ENCODE data around the gene EFTUD2.

EFTUD2 gene

DNA sequence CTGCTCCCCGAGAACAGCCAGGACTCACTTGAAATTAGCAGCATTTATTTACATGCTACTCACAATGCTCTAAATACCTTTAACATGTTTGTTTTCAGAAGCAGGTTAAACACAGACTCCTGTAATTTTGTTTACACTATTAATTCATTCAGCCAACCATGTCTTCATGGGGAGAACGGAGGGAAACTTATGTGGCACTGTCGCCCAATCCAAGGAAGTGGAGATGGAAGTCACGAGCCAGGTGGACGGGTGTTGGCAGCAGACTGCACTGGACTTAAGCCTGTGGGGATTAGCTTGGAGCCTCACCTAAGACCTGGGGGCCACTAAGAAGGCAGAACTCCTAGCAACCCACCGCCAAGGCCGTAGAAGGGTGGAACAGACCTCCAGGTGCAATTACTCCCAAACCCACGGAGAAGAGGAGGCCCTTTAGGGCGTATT is 24.9 kb upstream of the EFTUD2 start:
- TF ChIP-seq, protein P1, sequence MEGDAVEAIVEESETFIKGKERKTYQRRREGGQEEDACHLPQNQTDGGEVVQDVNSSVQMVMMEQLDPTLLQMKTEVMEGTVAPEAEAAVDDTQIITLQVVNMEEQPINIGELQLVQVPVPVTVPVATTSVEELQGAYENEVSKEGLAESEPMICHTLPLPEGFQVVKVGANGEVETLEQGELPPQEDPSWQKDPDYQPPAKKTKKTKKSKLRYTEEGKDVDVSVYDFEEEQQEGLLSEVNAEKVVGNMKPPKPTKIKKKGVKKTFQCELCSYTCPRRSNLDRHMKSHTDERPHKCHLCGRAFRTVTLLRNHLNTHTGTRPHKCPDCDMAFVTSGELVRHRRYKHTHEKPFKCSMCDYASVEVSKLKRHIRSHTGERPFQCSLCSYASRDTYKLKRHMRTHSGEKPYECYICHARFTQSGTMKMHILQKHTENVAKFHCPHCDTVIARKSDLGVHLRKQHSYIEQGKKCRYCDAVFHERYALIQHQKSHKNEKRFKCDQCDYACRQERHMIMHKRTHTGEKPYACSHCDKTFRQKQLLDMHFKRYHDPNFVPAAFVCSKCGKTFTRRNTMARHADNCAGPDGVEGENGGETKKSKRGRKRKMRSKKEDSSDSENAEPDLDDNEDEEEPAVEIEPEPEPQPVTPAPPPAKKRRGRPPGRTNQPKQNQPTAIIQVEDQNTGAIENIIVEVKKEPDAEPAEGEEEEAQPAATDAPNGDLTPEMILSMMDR (IDR thresholded peaks at IDR 0.05; ENCODE audit: low read depth, low read length) = no peak
- no peak for TF ChIP-seq EZH2phosphoT487 (IDR thresholded peaks at IDR 0.05; ENCODE audit: low read depth)
- Histone ChIP-seq H3K4me1 (ENCODE audit: low read length) (peaks cover 17% of the 10 kb centered on the region), H3K9me3 (ENCODE audit: insufficient read depth, low read length) (no peaks in the 10 kb centered on the region), H3K27me3 (ENCODE audit: low read depth, low read length) (no peaks in the 10 kb centered on the region), H3K4me3 (ENCODE audit: low read length) (no peak overlapping the region), H3K27ac (ENCODE audit: low read length) (no peak overlapping the region), H3K36me3 (replicated peaks; ENCODE audit: low read depth, low read length) (peaks cover 34% of the 10 kb centered on the region), H4K20me1 (ENCODE audit: insufficient read depth, low read length) (no peaks in the 10 kb centered on the region), H3K79me2 (ENCODE audit: low read length) (no peaks in the 10 kb centered on the region), H2AFZ (ENCODE audit: low read depth, low read length) (no peak overlapping the region), H3K9ac (ENCODE audit: low read length) (no peak overlapping the region), H3K4me2 (ENCODE audit: low read length) (no peak overlapping the region)

DNA sequence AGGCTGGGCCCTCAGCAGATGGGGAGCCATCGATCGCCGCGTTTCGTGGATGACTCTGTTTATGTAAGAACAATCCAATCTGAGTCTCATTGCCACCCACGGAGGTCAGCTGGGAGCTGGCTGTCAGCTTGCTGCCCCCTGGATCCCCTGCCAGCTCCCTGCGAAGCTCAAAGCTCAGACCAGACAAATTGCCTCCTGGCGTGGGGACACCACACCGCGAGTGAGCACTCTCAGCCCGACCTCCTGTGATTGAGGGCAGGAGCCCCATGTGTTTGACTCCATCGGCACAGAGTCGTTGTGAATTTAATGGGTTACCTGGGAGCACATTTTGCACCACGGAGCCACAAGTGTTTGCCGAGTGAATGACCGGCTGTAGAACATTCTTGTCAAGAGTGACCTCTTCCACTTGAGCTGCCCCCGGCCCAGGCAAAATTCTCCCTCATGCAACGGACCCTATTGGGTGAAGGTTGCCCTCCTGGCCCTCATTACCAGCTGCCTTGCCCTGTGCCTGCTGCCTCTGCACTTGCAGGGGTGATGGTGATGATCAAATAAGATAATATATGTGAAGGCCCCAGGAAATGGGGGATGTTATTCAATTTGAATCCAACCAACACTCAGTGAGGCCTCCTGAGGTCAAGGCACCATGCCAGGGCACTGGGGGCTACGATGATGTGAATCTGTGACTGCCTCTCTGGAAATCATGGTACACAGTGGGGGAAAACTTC is 23.7 kb upstream of the EFTUD2 start:
- Histone ChIP-seq H3K4me3 (ENCODE audit: low read length) (no peak overlapping the region), H3K4me2 (ENCODE audit: low read length) (no peak overlapping the region), H4K20me1 (ENCODE audit: insufficient read depth, low read length) (no peaks in the 10 kb centered on the region), H3K27me3 (ENCODE audit: low read depth, low read length) (no peaks in the 10 kb centered on the region), H3K9me3 (ENCODE audit: insufficient read depth, low read length) (no peaks in the 10 kb centered on the region), H3K79me2 (ENCODE audit: low read length) (no peaks in the 10 kb centered on the region), H3K9ac (ENCODE audit: low read length) (no peak overlapping the region), H3K36me3 (replicated peaks; ENCODE audit: low read depth, low read length) (peaks cover 22% of the 10 kb centered on the region), H3K27ac (ENCODE audit: low read length) (no peak overlapping the region), H3K4me1 (ENCODE audit: low read length) (peaks cover 17% of the 10 kb centered on the region), H2AFZ (ENCODE audit: low read depth, low read length) (no peak overlapping the region)
- no peak for TF ChIP-seq EZH2phosphoT487 (IDR thresholded peaks at IDR 0.05; ENCODE audit: low read depth)
- TF ChIP-seq, protein P1 (IDR thresholded peaks at IDR 0.05; ENCODE audit: low read depth, low read length) = no peak

DNA sequence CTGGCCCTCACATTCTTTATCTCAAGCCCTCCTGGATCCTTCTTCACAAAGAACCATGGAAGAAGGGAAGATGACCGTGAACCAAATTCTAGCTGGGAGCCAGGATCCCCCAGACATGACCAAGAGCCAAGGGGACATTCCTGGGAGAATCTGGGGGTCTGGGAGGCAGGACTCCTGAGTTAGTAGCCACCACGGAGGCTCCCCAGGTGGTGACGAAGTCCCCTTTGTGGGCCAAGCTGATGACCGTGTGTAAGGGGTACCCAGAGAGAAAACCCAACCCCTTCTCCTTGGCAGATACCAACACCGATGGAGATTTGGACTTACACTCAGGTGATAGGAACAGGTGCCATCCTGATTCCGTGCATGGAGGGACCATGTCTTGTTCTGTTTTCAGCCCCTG is 22.9 kb upstream of the EFTUD2 start:
- H4K20me1 ChIP-seq (ENCODE audit: insufficient read depth, low read length) = no peaks in the 10 kb centered on the region
- peaks cover 17% of the 10 kb centered on the region for H3K4me1 ChIP-seq (ENCODE audit: low read length)
- H3K9me3 ChIP-seq (ENCODE audit: insufficient read depth, low read length) = no peaks in the 10 kb centered on the region
- H3K79me2 ChIP-seq (ENCODE audit: low read length) = no peaks in the 10 kb centered on the region
- no peak overlapping the region for H3K4me2 ChIP-seq (ENCODE audit: low read length)
- no peak overlapping the region for H3K27ac ChIP-seq (ENCODE audit: low read length)
- no peak overlapping the region for H3K9ac ChIP-seq (ENCODE audit: low read length)
- TF ChIP-seq, protein P1 (IDR thresholded peaks at IDR 0.05; ENCODE audit: low read depth, low read length) = no peak
- TF ChIP-seq EZH2phosphoT487 (IDR thresholded peaks at IDR 0.05; ENCODE audit: low read depth) = no peak
- H3K36me3 ChIP-seq (replicated peaks; ENCODE audit: low read depth, low read length) = peaks cover 16% of the 10 kb centered on the region
- no peak overlapping the region for H2AFZ ChIP-seq (ENCODE audit: low read depth, low read length)
- H3K27me3 ChIP-seq (ENCODE audit: low read depth, low read length) = no peaks in the 10 kb centered on the region
- no peak overlapping the region for H3K4me3 ChIP-seq (ENCODE audit: low read length)

DNA sequence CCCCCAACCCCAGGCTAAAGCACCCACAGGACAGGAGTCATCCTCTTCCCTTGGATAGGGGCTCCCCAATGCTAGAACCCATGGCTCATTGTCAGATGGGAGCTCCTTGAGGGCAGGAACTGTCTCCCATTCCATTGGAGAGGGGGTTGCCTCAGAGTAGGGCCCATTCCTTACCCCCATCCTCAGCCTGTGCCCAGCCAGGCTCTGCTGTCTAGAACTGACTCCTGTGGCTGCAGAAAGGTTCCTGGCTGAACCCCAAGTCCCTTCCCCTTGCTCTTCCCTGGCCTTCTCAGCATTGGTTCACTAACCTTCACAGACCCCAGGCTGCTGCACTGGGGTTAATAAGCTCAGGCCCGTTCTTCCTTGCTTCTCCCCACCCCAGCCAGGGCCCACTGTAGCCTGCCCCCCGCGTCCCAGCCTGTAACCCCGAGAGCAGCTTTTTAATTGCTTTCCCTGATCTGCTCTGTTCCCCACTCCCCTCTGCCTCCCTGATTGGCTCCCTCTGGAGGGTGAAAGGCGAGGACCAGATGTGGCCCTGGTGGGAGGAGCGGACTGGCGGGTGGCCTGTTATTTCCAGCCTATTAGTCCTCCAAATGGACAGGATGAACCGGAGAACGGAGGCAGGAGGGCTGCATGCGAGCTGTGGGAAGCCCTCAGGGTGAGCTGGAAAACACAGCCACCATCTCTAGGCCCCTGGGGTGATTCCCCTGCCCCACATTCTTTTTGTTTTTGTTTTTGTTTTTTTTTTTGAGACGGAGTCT is 22.1 kb upstream of the EFTUD2 start:
- Histone ChIP-seq H3K36me3 (replicated peaks; ENCODE audit: low read depth, low read length) (peaks cover 8% of the 10 kb centered on the region), H3K27me3 (ENCODE audit: low read depth, low read length) (no peaks in the 10 kb centered on the region), H3K9ac (ENCODE audit: low read length) (no peak overlapping the region), H2AFZ (ENCODE audit: low read depth, low read length) (0 out of 2 replicates have a peak overlapping the region, but pooled peaks have one; percentile 24), H3K4me3 (ENCODE audit: low read length) (peak overlapping the region; percentile 25; the same call in 1 of the 2 replicates), H3K9me3 (ENCODE audit: insufficient read depth, low read length) (no peaks in the 10 kb centered on the region), H3K4me2 (ENCODE audit: low read length) (peak overlapping the region; percentile 50), H3K79me2 (ENCODE audit: low read length) (no peaks in the 10 kb centered on the region), H3K4me1 (ENCODE audit: low read length) (peaks cover 17% of the 10 kb centered on the region), H3K27ac (ENCODE audit: low read length) (no peak overlapping the region), H4K20me1 (ENCODE audit: insufficient read depth, low read length) (no peaks in the 10 kb centered on the region)
- TF ChIP-seq EZH2phosphoT487 (IDR thresholded peaks at IDR 0.05; ENCODE audit: low read depth) = no peak
- TF ChIP-seq, protein P1 (IDR thresholded peaks at IDR 0.05; ENCODE audit: low read depth, low read length) = no peak

All from OCI-LY3 (cell line).